ENCODE data around the gene SYMPK. TPM values are rescaled to one million over a fixed set of nuclear protein-coding genes. Genes with fewer than 3 reads are reported as not detected.

Gene SYMPK
- total RNA-seq, 1 donor from 2014 or later = 70.6 TPM

DNA sequence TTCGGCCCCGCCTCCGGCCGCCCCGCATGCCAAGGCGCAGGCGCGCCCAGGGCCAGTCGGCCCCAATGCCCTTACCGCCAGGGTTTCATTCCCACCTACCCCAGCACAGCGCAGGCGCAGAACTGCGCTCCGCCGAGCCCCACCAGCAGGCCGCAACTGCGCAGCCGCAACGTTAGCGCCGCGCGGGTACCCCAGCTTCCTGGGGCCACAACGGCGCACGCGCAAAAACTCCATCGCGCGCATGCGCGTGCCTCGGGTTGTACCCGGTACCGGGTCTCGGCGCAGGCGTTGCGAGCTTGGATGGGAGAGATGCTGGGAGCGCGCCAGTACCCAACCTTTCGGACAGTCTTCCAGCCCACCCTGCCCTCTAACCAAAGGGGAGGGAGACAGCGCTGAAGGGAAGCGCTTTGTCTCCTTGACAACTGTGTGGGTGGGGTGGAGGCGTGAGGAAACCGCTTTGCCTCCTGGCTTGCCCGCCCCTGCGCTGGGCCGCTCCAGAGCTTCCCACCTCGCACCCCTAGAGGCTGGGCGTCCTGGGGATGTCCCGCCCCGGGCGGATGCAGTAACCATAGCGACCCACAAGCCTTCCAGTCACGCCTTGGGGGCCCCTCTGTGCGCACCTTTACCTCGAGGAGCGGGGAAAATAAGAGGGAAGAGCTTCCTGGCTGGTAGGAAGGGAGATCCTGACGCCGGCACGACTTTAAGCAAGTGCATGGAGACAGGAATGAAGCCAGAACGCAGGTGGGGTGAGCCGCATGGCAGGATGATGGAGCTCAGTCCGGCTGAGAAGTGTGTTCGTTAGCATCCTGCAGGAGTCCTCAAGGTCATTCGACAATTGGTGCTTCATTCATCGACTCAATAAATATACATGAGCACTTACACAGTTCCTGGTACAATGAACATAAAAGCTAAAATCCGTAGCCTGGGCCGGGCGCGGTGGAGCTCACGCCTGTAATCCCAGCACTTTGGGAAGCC, 40.0 kb upstream of the SYMPK start:
- Histone ChIP-seq H3K36me3 (peaks cover 19% of the 10 kb centered on the region), H3K27ac (peak overlapping the region; percentile 60), H3K9me3 (no peaks in the 10 kb centered on the region), H3K27me3 (no peaks in the 10 kb centered on the region), H3K4me3 (peak overlapping the region; percentile 70), H3K4me1 (peaks cover 8% of the 10 kb centered on the region)
- ATAC-seq (peak; percentile 96), DNase-seq (peak; percentile 100)
- TF ChIP-seq, protein P1, sequence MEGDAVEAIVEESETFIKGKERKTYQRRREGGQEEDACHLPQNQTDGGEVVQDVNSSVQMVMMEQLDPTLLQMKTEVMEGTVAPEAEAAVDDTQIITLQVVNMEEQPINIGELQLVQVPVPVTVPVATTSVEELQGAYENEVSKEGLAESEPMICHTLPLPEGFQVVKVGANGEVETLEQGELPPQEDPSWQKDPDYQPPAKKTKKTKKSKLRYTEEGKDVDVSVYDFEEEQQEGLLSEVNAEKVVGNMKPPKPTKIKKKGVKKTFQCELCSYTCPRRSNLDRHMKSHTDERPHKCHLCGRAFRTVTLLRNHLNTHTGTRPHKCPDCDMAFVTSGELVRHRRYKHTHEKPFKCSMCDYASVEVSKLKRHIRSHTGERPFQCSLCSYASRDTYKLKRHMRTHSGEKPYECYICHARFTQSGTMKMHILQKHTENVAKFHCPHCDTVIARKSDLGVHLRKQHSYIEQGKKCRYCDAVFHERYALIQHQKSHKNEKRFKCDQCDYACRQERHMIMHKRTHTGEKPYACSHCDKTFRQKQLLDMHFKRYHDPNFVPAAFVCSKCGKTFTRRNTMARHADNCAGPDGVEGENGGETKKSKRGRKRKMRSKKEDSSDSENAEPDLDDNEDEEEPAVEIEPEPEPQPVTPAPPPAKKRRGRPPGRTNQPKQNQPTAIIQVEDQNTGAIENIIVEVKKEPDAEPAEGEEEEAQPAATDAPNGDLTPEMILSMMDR (IDR thresholded peaks at IDR 0.05) = no peak
- intact Hi-C loops (cut with DNase I) = no loop called here

DNA sequence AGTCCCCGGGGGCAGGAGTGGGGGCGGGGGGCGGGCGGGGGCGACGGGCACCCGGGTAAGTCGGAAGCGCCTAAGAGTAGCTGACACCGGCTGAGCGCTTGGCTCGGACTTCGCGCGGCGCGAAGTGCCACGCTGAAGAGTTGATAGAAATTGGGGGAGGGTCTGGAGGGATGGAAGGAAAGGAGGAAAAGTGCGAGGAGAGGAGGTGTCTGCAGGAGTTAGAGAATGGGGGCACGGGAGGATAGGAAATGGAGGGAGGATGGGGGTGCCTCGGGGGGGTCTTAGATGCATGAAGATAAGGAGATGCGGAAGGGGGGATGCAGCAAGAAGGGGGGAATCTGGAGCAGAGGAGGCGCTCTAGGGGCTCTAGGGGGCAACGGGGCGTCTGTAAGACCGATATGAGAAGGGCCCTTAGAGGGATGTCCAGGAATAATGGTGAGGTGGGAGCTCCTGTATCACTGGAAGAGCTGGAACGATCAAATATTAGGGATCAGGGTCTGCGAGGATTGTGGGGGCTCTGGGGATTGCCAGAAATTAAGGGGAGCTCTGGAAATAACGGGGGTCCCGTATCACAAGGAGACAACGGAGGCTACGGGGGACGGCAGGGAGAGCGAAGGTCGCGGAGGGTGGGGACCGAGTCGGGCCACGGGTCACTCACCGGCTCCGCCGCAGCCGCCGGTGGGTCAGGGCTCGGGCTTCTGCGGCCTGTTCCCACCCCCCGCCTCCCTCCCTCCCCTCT, 39.1 kb upstream of the SYMPK start, which contains the start of gene MYPOP:
MYPOP (minus strand) TSS at position 702 of the 739 bp plus-strand sequence. CDS start 840 bp downstream, outside the sequence.
- Histone ChIP-seq H3K4me1 (peaks cover 8% of the 10 kb centered on the region), H3K4me3 (peak within 1 kb of the TSS; percentile 70), H3K9me3 (no peaks in the 10 kb centered on the region), H3K27me3 (no peaks in the 10 kb centered on the region), H3K27ac (peak within 1 kb of the TSS; percentile 60), H3K36me3 (peaks cover 25% of the 10 kb centered on the region)
- no peak for DNase-seq
- intact Hi-C loops (cut with DNase I) = no loop called here
- ATAC-seq = no peak
- TF ChIP-seq, protein P1 (IDR thresholded peaks at IDR 0.05) = no peak

DNA sequence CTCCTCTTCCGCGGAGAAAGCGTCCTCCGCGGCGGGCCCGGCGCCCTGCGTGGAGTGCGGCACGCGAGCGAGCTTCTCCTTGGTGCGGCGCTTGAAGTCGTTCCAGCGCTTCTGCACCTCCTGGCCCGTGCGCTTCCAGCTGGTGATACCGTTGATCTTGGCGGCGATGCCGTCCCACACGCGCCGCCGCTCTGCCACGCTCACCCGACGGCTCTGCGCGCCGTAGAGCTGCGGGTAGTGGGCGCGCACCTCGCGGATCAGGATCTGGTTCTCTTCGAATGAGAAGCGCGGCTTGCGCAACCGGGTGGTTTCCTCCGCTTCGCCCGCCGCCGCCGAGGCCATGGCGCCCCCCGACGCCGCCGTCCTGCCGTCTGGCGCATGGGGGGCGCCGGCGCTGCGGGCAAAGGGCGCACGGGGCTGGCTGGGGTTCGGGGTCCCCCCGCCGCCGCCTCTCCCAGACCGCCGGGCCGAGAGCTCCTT, 38.5 kb upstream of the SYMPK start:
- H3K27me3 ChIP-seq = no peaks in the 10 kb centered on the region
- peaks cover 27% of the 10 kb centered on the region for H3K36me3 ChIP-seq
- DNase-seq (peak; percentile 84), ATAC-seq (peak; percentile 1)
- H3K27ac ChIP-seq = no peak overlapping the region
- H3K4me1 ChIP-seq = peaks cover 8% of the 10 kb centered on the region
- peak overlapping the region; percentile 70 for H3K4me3 ChIP-seq
- TF ChIP-seq, protein P1 (IDR thresholded peaks at IDR 0.05) = no peak
- H3K9me3 ChIP-seq = no peaks in the 10 kb centered on the region
- intact Hi-C loops (cut with DNase I) = no loop called here

DNA sequence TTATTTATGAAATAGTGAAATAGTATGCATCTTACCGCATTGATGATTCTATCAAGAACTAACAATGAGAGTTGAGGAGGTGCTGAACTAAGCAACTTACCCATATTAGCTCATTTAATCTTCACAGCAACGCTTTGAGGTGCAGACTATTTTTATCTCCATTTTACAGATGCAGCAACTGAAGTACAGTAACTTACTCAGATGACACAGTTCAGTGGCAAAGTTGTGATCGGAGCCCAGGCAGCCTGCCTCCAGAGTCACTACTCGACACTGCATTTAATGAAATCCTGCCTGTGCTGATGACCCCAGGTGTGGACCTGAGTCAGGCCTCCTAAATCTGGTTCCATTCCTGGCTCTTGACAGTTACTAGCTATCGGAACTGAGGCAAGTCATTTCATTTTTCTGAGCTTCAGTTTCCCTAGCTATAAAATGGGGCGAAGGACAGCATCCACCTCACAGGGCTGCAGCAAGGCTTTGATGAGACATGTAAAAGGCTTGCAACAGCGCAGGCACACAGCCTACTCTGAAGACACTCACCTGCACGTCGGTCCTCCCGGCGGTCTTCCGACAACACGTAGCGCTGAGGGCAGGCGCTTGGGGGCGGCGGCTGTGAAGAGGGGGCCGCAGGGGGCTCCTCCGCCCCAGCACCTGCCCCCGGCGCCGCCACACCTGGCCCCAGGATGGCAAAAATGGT, 37.9 kb upstream of the SYMPK start:
- intact Hi-C loops (cut with DNase I) = no loop called here
- no peak for ATAC-seq
- no peak for DNase-seq

More for the DNA sequence above, 37.9 kb upstream of the SYMPK start:
- Histone ChIP-seq H3K4me3 (peak overlapping the region; percentile 70), H3K4me1 (peaks cover 8% of the 10 kb centered on the region), H3K27me3 (no peaks in the 10 kb centered on the region), H3K36me3 (peaks cover 27% of the 10 kb centered on the region), H3K27ac (no peak overlapping the region), H3K9me3 (no peaks in the 10 kb centered on the region)
- TF ChIP-seq, protein P1 (IDR thresholded peaks at IDR 0.05) = no peak

All from upper lobe of right lung (tissue), 1 donor.